22Rv1 (cell line): ENCODE measurements around the gene EGFR.

Experiments
- H3K27ac ChIP-seq: fragments of 450-650 bp; 2 replicates; pipeline ENCODE4 v1.5.1; 2017
- ZFX ChIP-seq: fragments of 450-650 bp; IDR thresholded peaks from 2 replicates; pipeline ENCODE4 v1.6.1; 2017; ENCODE audit warnings: antibody characterized with exemption, borderline replicate concordance
- TF ChIP-seq, protein P1 (sequence below): fragments of 450-650 bp; IDR thresholded peaks from 2 replicates; pipeline ENCODE4 v1.5.1; 2017; ENCODE audit warnings: mild to moderate bottlenecking

The EGFR gene

DNA sequence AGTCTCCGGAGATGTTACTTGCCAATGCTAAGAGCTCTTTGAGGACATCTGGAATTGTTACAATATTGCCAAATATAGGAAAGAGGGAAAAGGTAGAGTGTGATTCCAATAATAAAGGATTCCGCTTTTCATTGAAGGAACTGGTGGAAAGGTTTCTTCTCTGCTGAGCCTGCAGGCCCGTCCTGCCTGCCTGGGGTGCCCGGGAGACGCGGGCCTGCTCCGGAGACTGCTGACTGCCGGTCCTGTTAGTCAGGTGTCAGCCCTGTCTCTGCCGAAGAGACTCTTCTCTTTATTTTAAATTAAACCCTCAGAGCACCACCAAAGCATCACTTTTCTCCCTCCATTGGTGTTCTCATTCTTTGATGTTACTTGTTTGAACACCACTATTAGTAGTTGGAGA lies 2.2 kb downstream of the EGFR start:
- no peak overlapping the region for H3K27ac ChIP-seq
- TF ChIP-seq, protein P1, sequence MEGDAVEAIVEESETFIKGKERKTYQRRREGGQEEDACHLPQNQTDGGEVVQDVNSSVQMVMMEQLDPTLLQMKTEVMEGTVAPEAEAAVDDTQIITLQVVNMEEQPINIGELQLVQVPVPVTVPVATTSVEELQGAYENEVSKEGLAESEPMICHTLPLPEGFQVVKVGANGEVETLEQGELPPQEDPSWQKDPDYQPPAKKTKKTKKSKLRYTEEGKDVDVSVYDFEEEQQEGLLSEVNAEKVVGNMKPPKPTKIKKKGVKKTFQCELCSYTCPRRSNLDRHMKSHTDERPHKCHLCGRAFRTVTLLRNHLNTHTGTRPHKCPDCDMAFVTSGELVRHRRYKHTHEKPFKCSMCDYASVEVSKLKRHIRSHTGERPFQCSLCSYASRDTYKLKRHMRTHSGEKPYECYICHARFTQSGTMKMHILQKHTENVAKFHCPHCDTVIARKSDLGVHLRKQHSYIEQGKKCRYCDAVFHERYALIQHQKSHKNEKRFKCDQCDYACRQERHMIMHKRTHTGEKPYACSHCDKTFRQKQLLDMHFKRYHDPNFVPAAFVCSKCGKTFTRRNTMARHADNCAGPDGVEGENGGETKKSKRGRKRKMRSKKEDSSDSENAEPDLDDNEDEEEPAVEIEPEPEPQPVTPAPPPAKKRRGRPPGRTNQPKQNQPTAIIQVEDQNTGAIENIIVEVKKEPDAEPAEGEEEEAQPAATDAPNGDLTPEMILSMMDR = no peak
- TF ChIP-seq ZFX = no peak

DNA sequence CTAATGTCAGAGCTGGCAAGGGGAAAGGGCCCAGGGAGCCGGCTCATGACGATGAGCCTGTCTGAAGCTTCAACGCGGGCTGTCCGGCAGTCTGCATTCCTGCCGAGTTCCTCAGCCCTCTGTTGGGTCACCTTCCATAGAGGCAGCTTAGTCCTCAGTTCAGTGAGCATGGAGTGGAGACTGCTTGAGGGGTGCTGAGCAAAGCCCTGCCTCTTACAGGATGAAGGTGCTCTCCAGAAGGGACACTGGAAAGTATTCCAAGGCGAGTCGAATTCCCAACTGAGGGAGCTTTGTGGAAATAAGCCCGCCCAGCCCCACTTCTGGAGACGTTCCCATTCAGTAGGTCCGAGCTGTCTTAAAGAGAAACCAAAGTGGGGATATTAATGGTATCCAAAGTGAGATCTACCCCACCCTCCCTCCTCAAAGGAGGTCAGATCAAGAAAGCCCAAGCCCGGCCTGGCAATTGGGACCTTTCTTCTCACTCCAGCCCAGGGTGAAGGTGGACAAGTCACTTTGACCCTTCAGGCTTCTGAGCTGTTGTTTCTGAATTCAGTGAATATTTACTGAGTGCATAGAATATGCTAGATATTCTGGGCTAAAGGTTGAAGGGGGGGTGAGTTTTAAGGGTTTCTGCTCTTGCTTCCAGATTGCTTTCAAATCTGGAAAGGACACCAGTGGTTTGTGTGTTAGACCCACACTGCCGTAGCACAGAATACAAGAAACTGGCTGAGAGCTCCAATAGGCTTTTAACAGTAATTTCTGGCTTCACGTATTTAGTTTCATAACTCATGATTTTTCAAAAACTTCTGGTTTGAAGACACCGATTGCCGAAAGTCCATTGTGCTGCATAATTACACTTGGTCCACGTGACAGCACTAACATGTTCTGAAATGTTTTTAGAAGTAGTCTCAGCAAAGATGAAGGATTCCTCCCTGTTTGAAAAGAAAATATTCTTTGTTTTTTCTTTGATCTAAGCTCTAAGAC lies 3.5 kb downstream of the EGFR start:
- TF ChIP-seq ZFX = no peak
- TF ChIP-seq, protein P1 = no peak
- no peak overlapping the region for H3K27ac ChIP-seq

DNA sequence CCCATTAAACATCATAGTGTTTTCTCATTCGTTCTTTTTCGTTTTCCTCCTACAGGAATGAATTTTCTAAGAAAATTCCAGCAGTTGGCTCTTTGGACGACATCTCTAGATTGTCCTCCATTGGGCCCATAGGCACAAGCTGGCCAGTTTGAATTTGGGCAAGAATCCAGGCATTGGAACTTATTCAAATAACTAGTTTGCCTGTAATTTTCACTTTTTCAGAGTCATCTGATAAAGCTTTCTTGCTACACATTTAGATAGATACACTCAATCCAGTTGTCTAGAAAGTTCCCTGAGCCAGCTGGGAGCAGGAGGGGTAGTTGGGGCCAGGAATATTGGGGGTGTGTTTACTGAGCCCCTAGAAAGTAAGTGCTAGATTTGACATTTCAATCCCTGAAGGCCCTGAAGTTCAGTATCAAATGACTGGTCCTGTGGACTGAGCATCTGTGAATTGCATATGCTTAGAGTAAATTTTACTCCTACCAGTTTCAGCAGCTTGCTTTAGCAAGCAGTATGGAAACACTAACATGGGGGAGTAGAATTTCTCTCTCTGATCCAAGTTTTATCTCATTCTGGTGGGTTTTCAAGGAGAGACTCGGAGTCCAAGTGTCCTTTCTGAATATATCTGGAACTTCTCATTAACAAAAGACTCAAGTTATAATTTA lies 5.2 kb downstream of the EGFR start:
- no peak overlapping the region for H3K27ac ChIP-seq
- TF ChIP-seq, protein P1 = no peak
- TF ChIP-seq ZFX = no peak

DNA sequence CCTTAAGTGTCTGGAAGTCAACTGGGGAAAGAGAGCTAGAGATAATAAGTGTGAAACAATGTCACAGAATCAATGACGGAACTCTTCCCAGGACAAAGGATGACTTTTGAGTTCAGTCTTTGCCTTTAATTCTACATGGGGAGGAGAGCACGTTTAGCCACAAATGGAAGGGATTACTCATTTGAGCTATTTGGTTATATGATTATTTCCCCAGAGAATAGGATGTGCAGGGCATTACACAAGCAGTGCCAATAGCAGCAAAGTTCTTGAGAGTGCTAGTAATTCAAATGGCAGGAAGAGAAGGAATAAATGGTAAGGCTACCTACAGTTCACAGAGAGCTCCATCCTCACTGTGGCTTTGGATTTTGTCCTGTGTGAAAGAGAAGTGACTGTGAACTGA lies 6.0 kb downstream of the EGFR start:
- no peak overlapping the region for H3K27ac ChIP-seq
- no peak for TF ChIP-seq ZFX
- TF ChIP-seq, protein P1 = no peak

DNA sequence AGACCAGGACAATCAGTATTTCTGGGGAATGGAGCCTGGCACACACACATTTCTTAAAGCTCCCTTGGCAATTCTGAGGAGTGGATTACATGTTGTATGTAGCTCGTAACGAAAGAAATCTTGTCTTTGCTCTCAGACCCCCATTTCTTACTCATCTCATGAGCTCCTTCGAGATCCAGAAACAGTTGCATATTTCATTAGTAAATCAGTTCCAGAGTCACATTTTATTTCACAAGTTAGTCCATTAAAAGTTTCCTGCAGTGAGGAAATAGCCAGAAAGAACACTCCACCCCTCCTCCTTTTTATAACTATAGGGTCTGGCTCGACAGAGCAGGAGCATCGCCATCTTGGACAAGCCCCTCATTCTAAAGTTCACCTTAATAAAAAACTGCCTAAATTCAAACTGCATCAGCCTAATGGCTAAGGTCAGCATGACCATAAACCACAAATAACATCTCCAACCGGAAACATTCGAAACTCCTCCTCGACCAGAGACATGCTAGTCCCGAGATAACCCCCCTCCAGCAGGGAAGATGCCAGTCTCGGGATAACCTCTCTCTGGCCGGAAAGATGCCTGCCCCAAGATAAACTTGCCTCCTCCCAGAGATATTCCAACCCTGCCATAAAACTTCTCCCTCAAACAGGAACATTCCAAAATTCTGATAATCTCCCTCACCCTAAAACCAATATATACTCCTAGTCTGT lies 7.4 kb downstream of the EGFR start:
- no peak overlapping the region for H3K27ac ChIP-seq

DNA sequence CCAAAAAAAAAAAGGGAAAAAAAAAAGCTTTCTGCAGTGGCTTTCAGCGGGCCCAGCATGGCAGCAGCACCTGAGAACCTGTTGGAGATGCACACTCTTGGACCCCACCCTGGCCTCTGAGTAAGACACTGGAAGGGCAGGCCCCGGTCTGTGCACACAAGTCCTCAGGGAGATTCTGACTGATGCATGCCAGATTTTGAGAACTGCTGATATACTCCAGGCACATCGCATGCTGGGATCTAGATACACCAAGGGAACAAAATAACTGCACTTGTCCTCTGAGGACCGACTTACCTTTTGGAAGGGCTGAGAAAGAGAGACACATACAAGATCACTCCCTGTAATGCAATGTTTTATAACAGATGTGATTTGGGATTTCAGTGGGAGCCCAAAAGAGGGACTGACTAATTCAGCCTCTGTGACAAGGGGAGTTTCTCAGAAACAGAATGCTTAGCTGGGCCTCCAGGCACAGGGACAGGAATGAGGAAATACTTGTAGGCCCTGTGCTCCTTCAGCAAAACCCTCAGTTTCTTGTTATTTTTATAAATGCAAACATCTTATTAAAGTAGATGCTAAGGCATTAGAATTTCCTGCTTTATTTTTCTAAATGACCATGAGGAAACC lies 8.2 kb downstream of the EGFR start:
- H3K27ac ChIP-seq = no peak overlapping the region
- TF ChIP-seq ZFX = no peak
- TF ChIP-seq, protein P1 = no peak

More for the DNA sequence above, 7.4 kb downstream of the EGFR start:
- TF ChIP-seq, protein P1 = no peak
- no peak for TF ChIP-seq ZFX
